ELF-1 (cell line): Measurements from ENCODE around the gene GALNT10.

Experiments
- DNase-seq: peaks from one replicate; pipeline ENCODE4 v3.0.0-alpha.2; 2016; ENCODE audit warnings: low read depth, low spot score

Gene GALNT10

DNA sequence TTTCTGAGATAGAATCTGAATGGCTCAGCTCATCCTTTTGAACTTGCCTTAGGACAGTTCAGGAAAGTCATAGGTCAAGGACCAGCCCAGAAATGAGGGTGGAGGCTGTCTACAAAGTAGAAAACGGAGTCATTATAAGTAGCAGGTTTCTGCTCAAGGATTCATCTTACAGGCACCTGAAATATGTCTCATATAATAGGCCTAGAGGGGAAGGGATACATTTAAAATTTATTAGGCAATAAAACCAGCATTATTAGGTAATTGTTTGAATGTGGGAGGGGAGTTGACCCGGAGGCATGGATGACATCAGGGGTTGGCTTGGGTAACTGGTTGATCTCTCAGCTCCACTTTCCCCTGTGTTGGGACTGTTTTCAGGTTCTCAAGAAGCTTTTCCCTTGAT lies 11.9 kb upstream of the GALNT10 start:
- DNase-seq: no peak

DNA sequence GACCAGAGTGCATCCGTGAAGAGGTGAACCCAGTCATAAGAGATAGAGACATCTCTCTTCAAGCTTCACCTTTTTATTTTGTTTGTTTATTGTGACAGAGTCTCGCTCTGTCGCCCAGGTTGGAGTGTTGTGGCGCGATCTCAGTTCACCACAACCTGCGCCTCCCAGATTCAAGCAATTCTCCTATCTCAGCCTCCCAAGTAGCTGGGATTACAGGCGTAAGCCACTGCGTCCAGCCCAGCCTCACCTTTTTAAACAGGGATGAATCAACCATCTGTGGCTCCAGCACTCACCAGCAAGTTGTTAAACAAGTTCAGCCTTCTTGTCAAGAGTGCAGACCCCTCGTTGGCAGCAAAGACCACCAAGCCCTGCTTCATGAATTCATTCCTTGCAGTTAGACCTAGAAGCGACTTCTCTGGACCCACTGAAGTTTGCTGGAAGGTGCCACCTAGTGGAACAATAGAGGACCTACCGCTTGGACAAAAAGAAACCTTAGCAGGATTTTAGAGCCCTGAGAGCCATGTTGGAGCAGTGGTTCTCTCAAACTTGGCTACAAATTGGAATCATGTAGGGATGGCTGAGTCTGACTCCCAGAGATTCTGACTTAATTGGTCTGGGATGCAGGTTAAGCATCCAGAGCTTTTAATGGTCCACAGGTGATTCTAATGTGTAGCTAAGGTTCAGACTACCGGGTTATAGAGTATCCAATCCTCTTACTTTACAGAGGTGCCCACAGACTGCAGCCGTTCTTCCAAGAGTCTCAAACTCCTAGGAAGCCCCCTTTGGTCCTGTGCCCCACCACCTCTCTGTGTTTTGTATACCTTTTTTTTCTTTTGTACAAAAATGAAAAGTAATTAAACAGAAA lies 10.5 kb upstream of the GALNT10 start:
- peak; percentile 70 for DNase-seq

DNA sequence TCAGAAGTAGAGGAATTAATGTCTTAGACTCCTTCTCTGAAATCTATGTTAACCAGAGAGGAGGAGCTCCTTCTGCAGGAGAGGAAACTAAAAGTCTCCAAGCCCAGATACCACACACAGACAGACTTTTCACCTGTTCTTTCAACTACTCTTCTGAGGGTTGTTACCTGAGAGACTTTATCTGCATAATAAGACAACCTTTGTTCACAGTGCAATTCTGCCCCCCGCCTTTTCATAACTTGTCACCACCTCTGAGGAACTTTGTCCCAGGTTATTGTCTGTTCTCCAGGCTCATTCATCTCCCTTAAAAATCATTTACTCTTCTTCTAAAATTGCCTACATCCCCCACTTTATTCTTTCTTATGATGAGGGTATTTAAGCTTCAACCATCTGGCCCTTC lies 9.4 kb upstream of the GALNT10 start:
- no peak for DNase-seq

DNA sequence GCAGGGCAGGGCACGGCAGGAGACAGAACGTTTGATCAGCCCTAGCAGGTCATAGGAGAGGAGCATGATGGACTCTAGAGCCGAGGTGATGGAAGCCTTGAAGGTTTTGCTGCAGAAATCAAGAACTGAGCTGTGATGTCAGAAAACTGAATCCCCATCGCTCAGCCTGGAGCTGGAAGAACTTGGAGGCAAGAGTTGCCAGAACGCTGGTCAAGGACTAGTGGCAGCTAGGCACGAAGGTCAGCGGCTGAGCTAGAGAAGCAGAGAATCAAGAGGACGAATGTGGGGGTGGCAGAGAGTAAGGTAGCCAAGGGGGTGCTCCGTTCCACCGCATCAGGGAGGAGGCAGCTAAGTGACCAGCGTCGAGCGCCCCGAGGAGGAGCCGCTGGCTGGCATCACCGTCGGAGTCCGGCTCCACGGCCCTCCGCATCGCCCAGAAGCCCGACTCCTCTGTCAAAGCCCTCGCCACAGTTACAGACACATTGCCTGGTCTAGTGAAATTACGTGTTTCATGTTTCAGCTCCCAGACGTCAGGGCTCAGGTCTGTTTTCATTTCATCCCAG lies 1.2 kb upstream of the GALNT10 start:
- DNase-seq: peak; percentile 34

DNA sequence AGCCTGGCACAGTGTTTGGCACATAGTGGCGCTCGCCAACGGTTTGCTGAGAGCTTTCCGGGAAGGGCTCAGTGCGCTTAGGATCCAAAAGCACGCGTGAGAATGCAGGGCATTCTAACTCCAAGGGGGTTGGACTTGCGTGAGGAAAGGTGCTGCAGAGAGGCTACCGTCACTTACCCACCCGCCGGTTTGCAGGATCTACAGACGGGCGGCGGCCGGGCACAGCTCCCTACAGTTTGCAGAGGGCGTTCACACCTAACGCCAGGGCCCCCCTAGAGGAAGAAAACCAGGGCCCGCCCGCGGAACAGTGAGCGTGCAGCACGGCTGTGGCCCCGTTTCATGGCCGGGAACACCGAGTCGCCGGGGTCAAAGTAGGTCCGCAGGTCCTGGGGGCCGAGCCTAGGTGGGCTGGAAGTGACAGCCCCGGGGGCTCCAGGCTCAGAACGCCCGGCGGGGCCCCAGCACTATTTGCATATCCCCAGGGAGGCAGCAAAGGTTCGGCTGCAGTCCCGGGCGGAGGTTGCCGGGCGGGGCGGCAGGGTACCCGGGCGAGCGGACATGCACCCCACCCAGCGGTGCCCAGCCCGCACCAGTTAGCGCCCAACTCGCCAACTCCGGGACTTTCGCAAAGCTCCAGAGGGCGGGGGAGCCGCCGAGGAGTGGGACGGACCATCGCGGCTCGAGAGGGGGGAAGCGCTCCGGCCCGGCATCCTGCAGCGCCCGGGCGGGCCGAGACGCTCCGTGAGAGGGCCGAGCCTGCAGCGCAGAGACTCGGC lies 526 bp upstream of the GALNT10 start:
- DNase-seq: peak; percentile 83

DNA sequence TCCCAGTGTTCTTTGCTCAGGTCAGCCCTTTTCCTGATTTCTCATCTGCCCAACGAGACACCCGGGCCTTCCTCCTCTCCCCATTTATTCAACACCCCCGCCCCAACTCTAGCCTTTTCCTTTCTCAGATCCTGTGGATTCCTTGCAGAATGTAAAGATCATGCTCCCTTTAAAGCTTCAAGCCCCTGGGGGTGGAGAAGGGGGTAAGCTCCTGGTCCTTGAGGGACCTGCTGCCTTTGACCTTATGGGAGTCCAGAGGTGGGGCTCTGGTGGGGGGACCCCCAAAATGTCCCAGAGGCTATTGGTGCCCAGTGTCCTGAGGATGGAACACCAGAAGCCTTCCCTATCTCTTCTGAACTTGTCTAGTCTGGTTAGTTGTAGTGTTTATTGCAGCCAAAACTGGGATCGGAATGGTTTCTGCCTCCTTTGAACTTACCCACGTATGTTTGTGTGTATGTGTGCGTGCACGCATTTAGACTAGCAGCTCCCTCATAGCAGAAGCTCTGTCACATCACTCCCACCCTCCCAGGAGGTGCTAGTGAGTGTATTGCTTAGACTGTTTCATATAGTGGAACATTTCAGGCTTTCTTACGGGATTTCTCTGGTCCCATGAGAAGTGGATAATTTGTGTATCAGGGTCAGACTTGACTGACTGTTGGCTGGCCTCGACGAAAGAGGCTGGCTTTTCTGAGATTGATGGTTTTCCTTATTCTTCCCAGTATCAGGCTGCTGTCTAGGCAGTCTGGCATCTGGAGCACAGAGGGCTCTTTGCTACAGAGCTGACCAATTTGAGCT lies 1.1 kb downstream of the GALNT10 start:
- DNase-seq: no peak

DNA sequence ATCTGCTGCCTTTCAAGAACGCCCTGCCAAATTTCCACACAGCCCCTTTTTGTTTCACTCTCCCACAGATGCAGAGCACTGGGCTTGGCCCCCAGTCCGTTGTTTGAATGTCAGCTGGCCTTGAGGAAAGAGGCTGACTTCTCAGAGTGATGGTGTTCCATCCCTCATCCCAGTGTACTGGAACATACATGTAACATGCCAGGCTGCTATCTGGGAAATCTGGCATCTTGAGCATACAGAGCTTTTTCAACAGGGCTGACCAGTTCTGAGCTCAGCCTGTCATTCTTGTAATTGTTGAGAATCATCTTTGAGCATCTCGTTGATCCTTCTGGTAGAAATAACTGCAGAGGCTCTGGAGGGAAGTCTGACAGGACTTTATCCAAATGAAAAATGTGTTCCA lies 2.8 kb downstream of the GALNT10 start:
- no peak for DNase-seq

DNA sequence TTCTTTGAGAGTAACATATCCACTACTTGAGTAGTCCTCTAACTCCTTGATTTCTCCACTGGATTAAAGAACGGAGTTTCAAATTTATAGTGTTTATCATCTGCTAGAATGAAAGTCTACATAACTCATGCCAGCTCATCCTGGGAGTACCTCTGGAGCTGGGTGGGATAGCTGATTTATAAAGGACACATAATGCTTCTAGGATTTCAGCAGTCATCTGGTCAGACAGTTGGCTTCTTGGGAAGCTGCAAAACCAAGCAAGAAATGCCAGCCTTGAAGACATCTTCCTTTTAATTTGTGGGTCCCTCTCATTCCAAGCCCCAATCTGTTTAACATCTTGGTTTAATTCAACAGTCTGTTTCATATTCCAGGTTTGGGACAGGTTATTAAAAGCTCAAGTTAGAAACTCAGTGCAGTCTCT lies 3.2 kb downstream of the GALNT10 start:
- no peak for DNase-seq

DNA sequence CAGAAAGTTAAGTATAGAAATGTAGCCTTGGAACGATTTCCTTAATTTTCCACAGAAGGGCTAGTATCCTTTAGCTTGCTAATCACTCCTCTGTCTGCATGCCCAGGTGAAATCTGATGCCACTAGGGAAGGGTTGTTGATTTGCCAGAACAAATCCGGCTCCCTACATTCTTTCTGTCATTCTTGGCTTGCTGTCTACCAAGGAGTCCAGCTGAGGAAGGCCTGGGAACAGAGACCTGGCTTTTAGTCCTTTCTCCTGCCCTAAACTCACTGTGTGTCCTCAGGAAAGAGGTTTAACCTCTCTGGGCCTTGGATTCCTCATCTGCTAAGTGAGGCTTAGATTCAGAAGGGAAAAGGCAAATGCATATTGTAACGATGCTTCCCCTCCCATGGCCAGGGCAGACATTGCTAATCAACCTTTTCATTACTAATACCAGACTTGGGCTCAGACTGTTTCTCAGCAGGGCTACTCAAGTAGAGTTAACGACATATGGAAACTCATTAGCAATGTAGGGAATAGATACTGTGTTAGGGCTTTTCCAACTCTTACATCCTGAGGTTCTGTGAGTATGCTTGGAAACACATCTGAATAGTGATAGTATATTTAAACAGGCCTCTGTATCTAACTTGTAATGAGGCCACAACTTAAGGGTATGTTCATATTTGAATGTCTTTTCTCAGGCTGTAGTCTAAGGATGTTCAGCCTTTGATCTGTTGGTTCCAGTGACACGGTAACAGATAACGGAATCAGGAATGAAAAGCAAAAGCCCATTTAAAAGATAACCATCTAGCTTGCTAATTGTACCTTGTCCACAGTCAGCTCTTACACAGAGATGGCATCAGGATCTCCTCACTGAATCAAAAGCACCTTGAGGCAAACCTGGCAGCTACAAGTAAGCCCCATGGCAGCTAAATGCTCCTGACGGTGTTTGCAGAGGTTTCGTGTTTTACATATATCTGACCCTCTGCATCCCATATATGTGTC lies 4.1 kb downstream of the GALNT10 start:
- DNase-seq: peak; percentile 56

DNA sequence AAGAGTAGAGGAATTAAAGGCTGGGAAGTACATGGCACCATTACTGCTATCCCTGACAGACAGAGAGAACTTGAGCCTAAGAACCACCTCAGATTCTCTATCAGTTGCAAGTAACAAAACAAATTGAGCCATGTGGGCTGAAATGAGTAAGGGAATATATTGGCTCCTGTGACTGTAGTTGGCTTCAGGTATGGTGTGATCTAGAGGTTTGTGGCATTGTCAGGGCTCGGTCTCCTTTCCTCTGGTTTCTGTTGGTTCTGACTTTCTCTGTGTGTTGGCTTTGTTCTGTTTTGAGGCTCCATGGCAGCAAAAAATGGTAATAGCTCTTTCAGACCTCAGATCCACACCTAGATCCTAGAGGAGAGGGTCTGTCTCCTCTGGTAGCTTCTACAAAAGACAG lies 5.7 kb downstream of the GALNT10 start:
- DNase-seq: no peak

DNA sequence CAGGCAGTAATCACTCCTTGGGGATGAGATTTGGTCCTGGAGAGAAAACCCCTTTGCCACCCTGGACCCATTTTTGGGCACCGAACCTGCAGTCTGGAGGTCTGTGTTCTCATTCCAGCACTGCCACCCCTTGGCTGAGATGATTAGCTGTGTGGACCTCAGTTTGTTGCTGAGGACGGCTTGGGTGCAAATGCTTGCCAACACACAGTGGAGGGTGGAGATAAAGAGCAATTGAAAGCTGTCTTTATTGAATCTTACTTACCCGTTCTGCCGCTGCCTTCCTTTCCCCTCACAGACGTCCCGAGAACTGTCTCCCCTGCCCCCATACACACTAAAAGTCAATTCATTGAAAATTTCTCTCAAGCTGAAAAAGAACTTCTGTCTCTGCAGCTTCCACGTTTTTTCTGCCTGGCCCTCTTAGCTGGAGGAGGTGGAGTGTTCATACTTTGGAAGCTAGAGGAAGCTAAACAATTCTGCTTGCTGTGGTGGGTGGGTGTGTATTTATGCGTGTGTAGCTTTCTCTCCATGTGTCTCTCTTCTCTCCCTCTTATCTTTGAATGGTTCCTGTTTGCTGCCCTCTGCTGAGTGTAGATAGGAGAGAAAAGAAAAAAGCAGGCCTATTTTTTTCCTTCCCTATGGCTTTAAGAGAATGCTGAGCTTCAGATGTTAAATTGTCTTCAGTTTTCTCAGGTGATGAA lies 6.6 kb downstream of the GALNT10 start:
- peak; percentile 32 for DNase-seq

DNA sequence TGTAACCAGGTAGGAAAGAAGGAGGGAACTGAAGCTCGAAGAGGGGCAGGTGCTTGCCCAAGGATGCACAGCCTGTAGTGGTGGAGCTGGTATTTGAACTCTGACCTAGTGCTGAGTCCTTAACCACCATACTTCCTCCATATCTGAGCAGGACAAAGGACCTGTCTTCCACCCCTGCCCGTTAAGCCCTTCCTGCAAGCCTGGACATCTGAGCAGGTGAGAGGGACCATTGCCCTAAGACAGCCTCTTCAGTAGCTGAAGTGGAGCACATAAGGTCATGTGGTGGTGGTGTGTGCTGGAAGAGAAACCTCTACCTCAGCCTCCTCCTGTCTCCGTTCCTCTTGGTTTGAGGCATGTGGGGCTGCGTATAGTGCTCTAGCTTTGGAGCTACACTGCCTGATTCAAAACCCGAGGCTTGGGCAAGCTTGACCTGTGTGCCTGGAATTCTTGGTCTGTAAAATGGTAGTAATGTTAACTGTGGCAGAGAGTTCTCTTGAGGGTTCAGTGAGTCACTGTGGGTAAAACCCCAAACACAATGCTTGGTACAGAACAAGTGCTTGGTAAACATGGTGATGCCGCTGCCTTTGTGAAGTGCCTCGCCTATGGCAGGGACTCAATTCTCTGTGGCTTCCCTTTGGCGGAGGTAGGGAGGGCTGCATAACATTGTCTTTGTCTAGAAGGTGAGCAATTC lies 7.4 kb downstream of the GALNT10 start:
- no peak for DNase-seq

DNA sequence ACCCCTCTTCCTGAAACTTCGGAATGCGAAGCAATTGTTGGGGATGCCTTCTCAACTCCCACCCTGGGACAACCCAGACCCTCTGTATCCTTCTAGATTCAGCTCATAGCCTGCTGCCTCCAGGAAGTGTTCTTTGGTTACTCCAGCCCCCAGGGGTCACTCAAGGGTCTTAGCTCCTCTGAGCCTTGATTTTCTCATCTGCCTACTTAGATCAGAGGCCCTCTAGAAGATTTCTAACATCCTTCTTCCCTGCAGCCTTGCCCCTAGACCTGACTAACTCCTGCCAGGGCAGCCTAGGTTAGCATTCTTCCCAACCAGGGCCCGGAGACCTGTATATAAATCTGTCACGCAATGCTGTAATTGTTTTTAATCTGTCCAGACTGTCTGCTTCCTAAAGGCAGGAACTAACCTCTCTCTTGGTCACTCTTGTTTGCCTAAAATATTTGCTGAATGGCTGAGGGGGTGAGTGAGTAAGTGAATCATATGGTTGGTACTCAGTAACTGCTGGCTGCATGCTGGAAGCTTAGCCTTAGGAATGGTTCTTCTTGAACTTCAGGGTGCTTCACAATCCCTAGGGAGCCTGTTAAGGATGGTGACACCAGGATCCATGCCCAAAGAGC lies 8.2 kb downstream of the GALNT10 start:
- no peak for DNase-seq

DNA sequence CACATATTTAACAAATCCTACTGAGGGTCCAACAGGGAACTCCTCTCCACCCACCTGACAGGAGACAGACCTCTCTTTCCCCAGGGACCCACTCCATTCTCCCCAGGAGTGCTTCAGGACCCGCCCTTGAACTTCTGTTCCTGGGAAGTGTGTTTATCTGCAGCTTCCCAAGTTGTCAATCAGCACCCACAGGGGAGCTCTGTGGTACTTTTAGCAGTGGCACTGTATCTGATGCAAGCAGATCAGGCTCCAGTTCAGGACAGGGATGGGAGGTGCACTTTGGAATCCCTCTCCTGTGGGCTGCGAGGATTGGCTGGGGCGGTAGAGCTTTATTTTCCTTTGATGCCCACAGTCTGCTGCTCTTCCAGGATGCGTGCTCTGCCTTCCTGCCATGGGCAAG lies 8.7 kb downstream of the GALNT10 start:
- DNase-seq: no peak

DNA sequence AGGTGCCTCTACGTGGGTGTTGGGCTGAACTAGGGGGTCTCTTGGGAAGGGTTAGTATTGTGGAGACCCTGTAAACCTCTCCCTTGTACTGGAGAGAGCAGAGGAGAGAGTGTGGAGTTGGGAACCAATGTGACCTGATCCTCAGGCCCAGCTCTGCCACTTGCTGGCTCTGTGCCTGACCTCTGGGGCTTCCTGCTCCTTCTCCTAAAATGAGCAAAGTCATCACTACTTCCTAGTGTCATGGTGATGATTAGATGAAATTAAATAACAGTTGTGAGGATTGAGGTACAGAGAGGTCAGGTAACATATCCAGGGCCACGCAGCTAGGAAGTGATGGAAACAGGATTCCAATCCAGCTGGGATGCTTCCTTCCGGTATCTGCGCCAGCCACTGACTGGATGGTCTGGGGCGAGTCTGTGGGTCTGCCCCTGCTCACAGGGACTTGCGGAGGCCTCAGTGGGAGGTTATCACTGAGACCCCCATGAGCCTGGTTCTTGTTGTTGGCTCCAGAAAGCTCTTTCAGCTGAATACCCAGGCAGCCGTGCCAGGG lies 9.2 kb downstream of the GALNT10 start:
- DNase-seq: no peak

DNA sequence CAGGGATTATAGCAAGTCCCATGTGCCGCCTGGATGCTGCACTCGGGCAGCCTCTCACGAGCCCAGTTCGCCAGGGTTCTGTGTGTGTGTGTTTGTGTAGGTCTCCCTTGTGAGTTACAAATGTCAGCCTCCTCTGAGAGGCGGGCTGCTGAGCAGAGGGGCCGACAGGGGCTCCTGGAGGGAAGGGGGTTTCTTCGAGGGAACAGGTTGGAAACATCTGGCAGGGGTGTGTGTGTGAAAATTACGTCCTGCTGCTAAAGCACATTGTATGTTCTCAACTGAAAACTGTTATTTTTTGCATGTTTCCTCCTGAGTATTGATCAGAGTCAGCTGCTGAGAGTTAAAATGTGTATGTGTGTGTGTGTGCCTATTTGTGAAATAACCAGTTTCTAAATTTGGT lies 9.7 kb downstream of the GALNT10 start:
- no peak for DNase-seq

DNA sequence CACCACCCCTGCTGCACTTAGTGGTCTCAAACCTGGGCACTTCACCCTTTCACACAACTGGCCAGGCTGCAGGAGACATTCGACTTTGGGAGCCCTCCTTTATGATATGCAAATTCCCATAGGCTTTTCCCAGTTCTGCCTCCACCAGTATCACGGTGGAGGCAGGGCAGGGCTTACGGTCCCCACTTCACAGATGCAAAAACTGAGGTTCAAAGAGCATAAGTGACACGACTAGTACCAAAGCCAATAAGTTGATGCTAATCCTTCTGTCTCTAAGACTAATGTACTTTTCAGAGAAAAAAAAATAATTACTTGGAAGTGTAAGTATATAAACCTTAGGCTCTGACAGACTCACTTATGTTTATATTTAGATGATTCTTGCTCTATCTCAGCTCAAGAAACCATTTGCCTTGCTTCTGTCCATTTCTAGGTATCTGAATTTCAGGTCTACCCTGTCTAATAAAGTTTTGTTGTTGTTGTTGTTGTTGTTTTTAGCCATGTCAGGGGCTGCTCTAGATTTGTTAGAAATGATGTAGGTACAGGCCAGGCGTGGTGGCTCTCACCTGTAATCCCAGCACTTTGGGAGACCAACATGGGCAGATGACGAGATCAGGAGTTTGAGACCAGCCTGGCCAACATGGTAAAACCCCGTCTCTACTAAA lies 10.7 kb downstream of the GALNT10 start:
- DNase-seq: no peak
